SK-N-SH (cell line): ENCODE results near the gene IL4. TPM values are rescaled to one million over a fixed set of nuclear protein-coding genes. Genes with fewer than 3 reads are reported as not detected.

ENCODE experiments used
- CTCF ChIA-PET: fragments of 300-600, 350-600 bp; formaldehyde crosslinking; extraction: SDS; loops from one replicate; lab custom pipeline; 2021; lab: Yijun Ruan, JAX
- POLR2A ChIA-PET: fragments of 350-600 bp; sonication (Branson Sonifier 250); formaldehyde crosslinking; extraction: SDS; loops from one replicate; lab custom pipeline; 2020; ENCODE audit warnings: antibody characterized with exemption, inconsistent platforms; lab: Yijun Ruan, JAX
- DNase-seq: peaks from one replicate; pipeline ENCODE4 v3.0.0; 2012
- H2AFZ ChIP-seq: fragments of 200-600 bp; sonication (generic); 2 replicates; pipeline ENCODE4 v1.8.1; 2016; ENCODE audit warnings: antibody characterized with exemption, mild to moderate bottlenecking, low read depth
- H3F3A ChIP-seq: fragments of 200-600 bp; sonication (generic); replicated peaks from 2 replicates; pipeline ENCODE3; 2016; ENCODE audit warnings: antibody characterized with exemption, mild to moderate bottlenecking; ENCODE audit not compliant: insufficient read depth
- H3K27ac ChIP-seq, 2 experiments: fragments of 200-500 bp in 1 of 2; fragments of 200-600 bp in 1 of 2; sonication (Bioruptor generic) in 1 of 2; sonication (generic), shearing (Covaris generic) in 1 of 2; 2 replicates each; pipeline versions ENCODE4 v1.5.1 to v1.6.1; 2014 to 2016; ENCODE audit warnings: low read depth in 2 of 2, inconsistent platforms in 1 of 2, low read length in 1 of 2, mild to moderate bottlenecking in 1 of 2, mixed read lengths in 1 of 2
- H3K27me3 ChIP-seq: fragments of 200-600 bp; sonication (generic), shearing (Covaris generic); 2 replicates; pipeline ENCODE4 v1.6.1; 2016; ENCODE audit warnings: mixed run types; ENCODE audit not compliant: insufficient read depth
- H3K36me3 ChIP-seq, 2 experiments: fragments of 200-500 bp in 1 of 2; fragments of 200-600 bp in 1 of 2; sonication (Bioruptor generic) in 1 of 2; sonication (generic) in 1 of 2; replicated peaks in 1 of 2; 2 replicates each; pipeline versions ENCODE3 to v1.5.1; 2014 to 2016; ENCODE audit warnings: low read length in 1 of 2, mild to moderate bottlenecking in 1 of 2; ENCODE audit not compliant: insufficient read depth in 2 of 2, control insufficient read depth in 1 of 2
- H3K4me1 ChIP-seq, 2 experiments: fragments of 200-500 bp in 1 of 2; fragments of 200-600 bp in 1 of 2; sonication (Bioruptor generic) in 1 of 2; sonication (generic), shearing (Covaris generic) in 1 of 2; 2 replicates each; pipeline versions ENCODE4 v1.5.1 to v1.6.1; 2014 to 2016; ENCODE audit warnings: low read depth in 1 of 2, low read length in 1 of 2, mixed run types in 1 of 2; ENCODE audit not compliant: insufficient read depth in 2 of 2, control insufficient read depth in 1 of 2
- H3K4me2 ChIP-seq: fragments of 200-600 bp; sonication (generic), shearing (Covaris generic); 2 replicates; pipeline ENCODE4 v1.6.1; 2017; ENCODE audit warnings: mixed run types
- H3K4me3 ChIP-seq, 2 experiments: fragments of 200-500 bp in 1 of 2; fragments of 200-600 bp in 1 of 2; sonication (Bioruptor generic) in 1 of 2; sonication (generic), shearing (Covaris generic) in 1 of 2; 2 replicates each; pipeline versions ENCODE4 v1.5.1 to v1.8.1; 2014 to 2016; ENCODE audit warnings: low read depth in 2 of 2, inconsistent platforms in 1 of 2, low read length in 1 of 2, mild to moderate bottlenecking in 1 of 2, mixed read lengths in 1 of 2, moderate library complexity in 1 of 2
- H3K79me2 ChIP-seq: fragments of 200-600 bp; sonication (generic); 2 replicates; pipeline ENCODE4 v1.8.1; 2017; ENCODE audit warnings: mild to moderate bottlenecking; ENCODE audit not compliant: insufficient read depth
- H3K9ac ChIP-seq: fragments of 200-600 bp; sonication (generic); 2 replicates; pipeline ENCODE4 v1.6.1; 2017; ENCODE audit warnings: mixed run types
- H3K9me2 ChIP-seq: fragments of 200-600 bp; sonication (generic); 2 replicates; pipeline ENCODE4 v1.6.1; 2017; ENCODE audit warnings: mixed run types
- H3K9me3 ChIP-seq: fragments of 200-600 bp; sonication (generic); 2 replicates; pipeline ENCODE4 v1.6.1; 2017; ENCODE audit warnings: mixed run types, mild to moderate bottlenecking, moderate library complexity
- H4K20me1 ChIP-seq: fragments of 200-600 bp; sonication (generic); 2 replicates; pipeline ENCODE4 v1.6.1; 2017; ENCODE audit warnings: mild to moderate bottlenecking, mixed run types; ENCODE audit not compliant: insufficient read depth
- CHD2 ChIP-seq: fragments of 150-350 bp; IDR thresholded peaks from 2 replicates; pipeline ENCODE4 v1.6.1; 2018; ENCODE audit warnings: low read length; ENCODE audit not compliant: partially characterized antibody
- CTCF ChIP-seq: fragments of 200-600 bp; sonication (generic); IDR thresholded peaks from 2 replicates; pipeline ENCODE4 v1.6.1; 2017; ENCODE audit warnings: antibody characterized with exemption, mild to moderate bottlenecking, moderate library complexity
- EZH2phosphoT487 ChIP-seq: fragments of 200-600 bp; sonication (generic); IDR thresholded peaks from 2 replicates; pipeline ENCODE4 v1.6.1; 2017; ENCODE audit warnings: low read depth, mixed run types, mild to moderate bottlenecking, antibody characterized with exemption, moderate library complexity, borderline replicate concordance
- FOXJ3 ChIP-seq: sonication (generic); formaldehyde crosslinking; IDR thresholded peaks from 2 replicates; pipeline ENCODE4 v1.5.1; 2020; ENCODE audit warnings: mild to moderate bottlenecking, missing genetic modification reagents
- FOXM1 ChIP-seq: IDR thresholded peaks from 2 replicates; pipeline ENCODE4 v1.4.0; 2012; ENCODE audit warnings: low read depth, mild to moderate bottlenecking
- GATA2 ChIP-seq: sonication (generic); formaldehyde crosslinking; IDR thresholded peaks from 2 replicates; pipeline ENCODE4 v1.5.0; 2020; ENCODE audit warnings: mild to moderate bottlenecking, missing genetic modification reagents
- IRF3 ChIP-seq: fragments of 150-350 bp; IDR thresholded peaks from 2 replicates; pipeline ENCODE4 v1.6.1; 2016; ENCODE audit warnings: mild to moderate bottlenecking, low read depth, low read length
- JUND ChIP-seq: IDR thresholded peaks from 2 replicates; pipeline ENCODE4 v1.4.0; 2012
- MEF2A ChIP-seq: IDR thresholded peaks from 2 replicates; pipeline ENCODE4 v1.4.0; 2012; ENCODE audit warnings: low read depth, borderline replicate concordance
- NFIC ChIP-seq: IDR thresholded peaks from 2 replicates; pipeline ENCODE4 v1.4.0; 2012; ENCODE audit warnings: borderline replicate concordance
- NRF1 ChIP-seq: IDR thresholded peaks from 2 replicates; pipeline ENCODE4 v1.6.1; 2012; ENCODE audit warnings: low read depth, mild to moderate bottlenecking, low read length
- PBX3 ChIP-seq: IDR thresholded peaks from 2 replicates; pipeline ENCODE4; 2012
- POLR2AphosphoS5 ChIP-seq: IDR thresholded peaks from 2 replicates; pipeline ENCODE4 v1.6.1; 2012; ENCODE audit warnings: low read depth, low read length
- RAD21 ChIP-seq: IDR thresholded peaks from 2 replicates; pipeline ENCODE4 v1.6.1; 2012; ENCODE audit warnings: mild to moderate bottlenecking, low read length
- RCOR1 ChIP-seq: fragments of 150-350 bp; IDR thresholded peaks from 2 replicates; pipeline ENCODE4 v1.6.1; 2017; ENCODE audit warnings: antibody characterized with exemption, low read length
- RFX5 ChIP-seq: IDR thresholded peaks from 2 replicates; pipeline ENCODE4 v1.6.1; 2012; ENCODE audit warnings: mild to moderate bottlenecking, improper control_type of control experiment, low read length
- SIN3A ChIP-seq: IDR thresholded peaks from 2 replicates; pipeline ENCODE4 v1.6.1; 2012; ENCODE audit warnings: low read depth, mild to moderate bottlenecking, low read length, moderate library complexity, borderline replicate concordance
- SMC3 ChIP-seq: IDR thresholded peaks from 2 replicates; pipeline ENCODE4 v1.6.1; 2012; ENCODE audit warnings: low read depth, low read length, improper control_type of control experiment
- TCF12 ChIP-seq: IDR thresholded peaks from 2 replicates; pipeline ENCODE4 v1.4.0; 2012
- WGBS: methylation state at CpG from one replicate; pipeline ENCODE4 v1.1.6; 2017; ENCODE audit warnings: low lambda C conversion rate; 5-methylcytosine and 5-hydroxymethylcytosine counted together
- polyA plus RNA-seq, 3 experiments: library from polyadenylated mRNA; depleted of rRNA; stranded (reverse); fragments of >200 nt; gene quantifications; 2 replicates each; pipeline ENCODE4 v1.2.3, GENCODE V29; 2012
- TF ChIP-seq, protein P1 (sequence below): fragments of 150-350 bp; IDR thresholded peaks from 2 replicates; pipeline ENCODE4 v1.6.1; 2017; ENCODE audit warnings: antibody characterized with exemption, low read length, low read depth, borderline replicate concordance
- TF ChIP-seq, protein P2 (sequence below): IDR thresholded peaks from 2 replicates; pipeline ENCODE4 v1.4.0; 2012; ENCODE audit warnings: low read depth

Gene IL4
- polyA plus RNA-seq, 1 of the 3 experiments (the other 2 are of a cell fraction), result not detected

GRCh38 chr5:132675936-132676689 lies 2.3 kb downstream of the IL4 start:
- ChIA-PET POLR2A (no interaction called here), CTCF (interaction anchor here (1.2 to 1.4 kb wide), 2 partner anchors 10 to 149 kb away, joined by 3 to 4 read pairs; no protein-coding TSS in a partner anchor)
- no peak overlapping the region for H2AFZ ChIP-seq
- no peaks in the 10 kb centered on the region for H4K20me1 ChIP-seq
- no peaks in the 10 kb centered on the region for H3K27me3 ChIP-seq
- WGBS, result 94% methylated on average over 11 of the region's 11 CpGs
- TF ChIP-seq, protein P1, sequence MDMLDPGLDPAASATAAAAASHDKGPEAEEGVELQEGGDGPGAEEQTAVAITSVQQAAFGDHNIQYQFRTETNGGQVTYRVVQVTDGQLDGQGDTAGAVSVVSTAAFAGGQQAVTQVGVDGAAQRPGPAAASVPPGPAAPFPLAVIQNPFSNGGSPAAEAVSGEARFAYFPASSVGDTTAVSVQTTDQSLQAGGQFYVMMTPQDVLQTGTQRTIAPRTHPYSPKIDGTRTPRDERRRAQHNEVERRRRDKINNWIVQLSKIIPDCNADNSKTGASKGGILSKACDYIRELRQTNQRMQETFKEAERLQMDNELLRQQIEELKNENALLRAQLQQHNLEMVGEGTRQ, result no peak
- TF ChIP-seq JUND (no peak), FOXM1 (no peak), PBX3 (no peak), EZH2phosphoT487 (no peak), SIN3A (no peak), MEF2A (no peak), TCF12 (no peak), CHD2 (no peak), RAD21 (no peak), NFIC (no peak), CTCF (no peak)
- no peak overlapping the region for H3K4me2 ChIP-seq
- peaks cover 0 to 26% of the 10 kb centered on the region in 2 experiments; a peak in 3 of 4 replicates for H3K4me1 ChIP-seq
- H3K4me3 ChIP-seq, result no peak overlapping the region
- DNase-seq, result no peak
- H3F3A ChIP-seq, result peaks cover 27% of the 10 kb centered on the region
- no peaks in the 10 kb centered on the region for H3K9me2 ChIP-seq
- H3K9ac ChIP-seq, result no peak overlapping the region
- no peaks in the 10 kb centered on the region for H3K36me3 ChIP-seq
- peak overlapping the region in 1 of 2 experiments; percentile 92; a peak in 2 of 4 replicates for H3K27ac ChIP-seq
- no peaks in the 10 kb centered on the region for H3K9me3 ChIP-seq
- H3K79me2 ChIP-seq, result no peaks in the 10 kb centered on the region

GRCh38 chr5:132677191-132677590 lies 3.4 kb downstream of the IL4 start:
- Histone ChIP-seq H4K20me1 (no peaks in the 10 kb centered on the region), H3K9ac (no peak overlapping the region), H3K27me3 (no peaks in the 10 kb centered on the region), H3K4me3 (no peak overlapping the region), H3K27ac (peak overlapping the region in 1 of 2 experiments; percentile 68; a peak in 2 of 4 replicates), H3K4me1 (peaks cover 0 to 26% of the 10 kb centered on the region in 2 experiments; a peak in 3 of 4 replicates), H3F3A (peaks cover 27% of the 10 kb centered on the region), H2AFZ (peak overlapping the region; percentile 19; the same call in 1 of the 2 replicates), H3K4me2 (peak overlapping the region; percentile 17; the same call in 1 of the 2 replicates), H3K79me2 (no peaks in the 10 kb centered on the region), H3K9me2 (no peaks in the 10 kb centered on the region), H3K36me3 (no peaks in the 10 kb centered on the region), H3K9me3 (no peaks in the 10 kb centered on the region)
- WGBS, result 19% methylated on average over 7 of the region's 7 CpGs
- POLR2A ChIA-PET, result no interaction called here
- CTCF ChIA-PET, result interaction anchor here (1.2 to 1.4 kb wide), 2 partner anchors 11 to 150 kb away, joined by 3 to 4 read pairs; no protein-coding TSS in a partner anchor
- no peak for DNase-seq
- TF ChIP-seq, protein P2, sequence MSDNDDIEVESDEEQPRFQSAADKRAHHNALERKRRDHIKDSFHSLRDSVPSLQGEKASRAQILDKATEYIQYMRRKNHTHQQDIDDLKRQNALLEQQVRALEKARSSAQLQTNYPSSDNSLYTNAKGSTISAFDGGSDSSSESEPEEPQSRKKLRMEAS, result peak; percentile 72
- TF ChIP-seq FOXM1 (no peak), SMC3 (no peak), GATA2 (CRISPR knock-in tag) (no peak), PBX3 (peak; percentile 61), JUND (peak; percentile 72), NFIC (peak; percentile 50; the same call in 1 of the 2 replicates), FOXJ3 (CRISPR knock-in tag) (no peak), RFX5 (no peak), POLR2AphosphoS5 (0 out of 2 replicates have a peak, but pooled peaks have one; percentile 17), NRF1 (no peak), IRF3 (no peak), EZH2phosphoT487 (no peak), RCOR1 (no peak)
